Stimulated activated effector memory CD8-positive, alpha-beta T cell treated with anti-CD3 and anti-CD28 coated beads, Interleukin-12 subunit alpha, Interleukin-12 subunit beta, amount 100 ng/mL, for 72 hours (primary cell): ENCODE results near the gene CDC42EP5.
A peak's percentile ranks its signal among the peaks of the same experiment; 100 is the strongest.

ENCODE experiments used
- ATAC-seq: fragments of 150-1000 bp; cut with Tn5 transposase; 2 replicates; pipeline ENCODE4 v1.10.0; 2021
- DNase-seq, 2 donors: peaks; one replicate each; pipeline ENCODE4 v3.0.0; 2021 to 2022; ENCODE audit warnings: low spot score in 2 of 2
- H3K27ac Mint-ChIP-seq: one replicate; pipeline ENCODE4 v1.8.0; 2022; ENCODE audit warnings: mild to moderate bottlenecking, mixed read lengths
- H3K36me3 Mint-ChIP-seq: one replicate; pipeline ENCODE4 v1.8.0; 2022; ENCODE audit warnings: mild to moderate bottlenecking, mixed read lengths
- H3K4me1 Mint-ChIP-seq: one replicate; pipeline ENCODE4 v1.8.0; 2022; ENCODE audit warnings: mixed read lengths
- H3K4me3 Mint-ChIP-seq: one replicate; pipeline ENCODE4 v1.8.0; 2022; ENCODE audit warnings: mild to moderate bottlenecking, mixed read lengths
- H3K9me3 Mint-ChIP-seq: one replicate; pipeline ENCODE4 v1.8.0; 2022; ENCODE audit warnings: mixed read lengths

CDC42EP5 gene

GRCh38 chr19:54420068-54420382, 53.1 kb downstream of the CDC42EP5 start:
- Mint-ChIP-seq H3K4me3 (no peak overlapping the region), H3K4me1 (peaks cover 23% of the 10 kb centered on the region), H3K27ac (no peak overlapping the region), H3K9me3 (no peaks in the 10 kb centered on the region), H3K36me3 (no peaks in the 10 kb centered on the region)
- no peak for DNase-seq
- ATAC-seq: no peak

DNA sequence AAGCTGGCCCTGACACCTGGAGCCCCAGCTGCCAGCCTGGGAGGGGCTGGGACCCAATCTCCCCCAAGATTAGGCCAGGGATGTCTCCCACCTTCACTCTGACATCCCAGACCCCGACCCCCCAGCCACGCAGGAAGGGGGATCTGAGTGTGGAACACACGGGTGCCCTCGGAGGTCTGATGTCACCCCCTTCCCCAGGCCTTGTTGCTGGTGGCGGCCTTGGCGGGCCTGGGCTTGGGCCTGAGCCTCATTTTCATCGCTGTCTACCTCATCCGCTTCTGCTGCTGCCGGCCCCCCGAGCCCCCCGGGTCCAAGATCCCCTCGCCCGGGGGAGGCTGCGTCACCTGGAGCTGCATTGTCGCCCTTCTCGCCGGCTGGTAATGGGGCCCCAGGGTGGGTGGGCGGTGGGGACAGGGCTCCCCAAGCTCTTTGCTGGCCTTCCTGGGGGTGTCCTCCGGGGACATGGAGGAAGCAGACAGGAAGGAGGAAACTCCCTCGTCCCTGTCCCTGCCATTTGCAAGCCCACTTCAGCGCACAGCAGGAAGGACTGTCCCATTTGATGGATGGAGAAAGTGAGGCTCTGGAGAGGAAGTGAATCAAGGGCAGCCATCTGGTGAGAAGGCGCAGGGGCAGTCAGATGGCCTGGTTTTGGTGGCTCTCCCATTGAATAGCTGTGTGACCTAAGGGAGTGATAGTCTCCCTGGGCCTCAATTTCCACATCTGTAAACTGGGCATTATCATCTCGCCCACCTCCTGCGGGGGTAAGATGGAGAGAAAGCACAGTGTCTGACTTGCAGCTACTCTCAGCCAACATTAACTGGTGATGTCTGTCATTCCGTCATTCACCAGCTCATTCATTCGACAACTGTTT, 53.9 kb downstream of the CDC42EP5 start:
- Mint-ChIP-seq H3K4me3 (no peak overlapping the region), H3K36me3 (peaks cover 3% of the 10 kb centered on the region), H3K4me1 (peaks cover 26% of the 10 kb centered on the region), H3K27ac (no peak overlapping the region), H3K9me3 (peaks cover 2% of the 10 kb centered on the region)
- no peak for ATAC-seq
- no peak for DNase-seq

GRCh38 chr19:54418030-54418929, 54.8 kb downstream of the CDC42EP5 start:
- peak; percentile 62 for ATAC-seq
- Mint-ChIP-seq H3K4me3 (peak overlapping the region; percentile 39), H3K36me3 (peaks cover 12% of the 10 kb centered on the region), H3K27ac (peak overlapping the region; percentile 38), H3K4me1 (peaks cover 29% of the 10 kb centered on the region), H3K9me3 (peaks cover 5% of the 10 kb centered on the region)
- DNase-seq: no peak

DNA sequence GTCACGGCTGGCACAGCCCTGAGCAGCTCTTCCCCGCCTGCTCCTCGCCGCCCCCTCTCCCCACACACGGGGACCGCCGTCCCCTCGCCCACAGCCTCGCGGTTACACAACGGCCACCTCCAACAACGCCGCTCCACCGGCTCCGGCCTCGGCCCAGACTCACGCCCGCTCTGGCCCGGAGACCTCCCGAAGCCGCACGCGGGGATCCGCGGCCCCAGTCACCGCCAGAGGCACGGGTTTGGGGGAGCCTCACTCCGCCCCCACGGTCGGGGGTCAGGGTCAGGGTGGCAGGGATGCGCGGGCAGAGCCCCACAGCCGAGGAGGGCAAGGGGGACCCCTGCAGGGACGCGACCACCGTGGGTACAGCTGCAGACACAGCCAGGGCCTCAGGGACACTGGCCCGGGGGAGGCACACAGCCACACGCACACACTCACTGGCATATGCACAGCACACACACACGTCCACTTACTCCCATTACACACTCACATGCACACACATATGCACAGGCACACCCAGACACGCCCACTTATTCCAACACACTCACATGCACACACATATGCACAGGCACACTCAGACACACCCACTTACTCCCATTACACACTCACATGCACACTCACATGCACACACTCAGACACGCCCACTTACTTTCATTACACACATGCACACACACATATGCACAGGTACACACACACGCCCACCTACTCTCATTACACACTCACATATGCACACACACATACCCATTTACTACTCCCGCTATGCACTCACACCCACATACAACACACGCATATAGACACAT, 56.2 kb downstream of the CDC42EP5 start:
- ATAC-seq (no peak), DNase-seq (no peak)
- Mint-ChIP-seq H3K27ac (no peak overlapping the region), H3K4me1 (peaks cover 29% of the 10 kb centered on the region), H3K36me3 (peaks cover 15% of the 10 kb centered on the region), H3K4me3 (no peak overlapping the region), H3K9me3 (peaks cover 5% of the 10 kb centered on the region)

DNA sequence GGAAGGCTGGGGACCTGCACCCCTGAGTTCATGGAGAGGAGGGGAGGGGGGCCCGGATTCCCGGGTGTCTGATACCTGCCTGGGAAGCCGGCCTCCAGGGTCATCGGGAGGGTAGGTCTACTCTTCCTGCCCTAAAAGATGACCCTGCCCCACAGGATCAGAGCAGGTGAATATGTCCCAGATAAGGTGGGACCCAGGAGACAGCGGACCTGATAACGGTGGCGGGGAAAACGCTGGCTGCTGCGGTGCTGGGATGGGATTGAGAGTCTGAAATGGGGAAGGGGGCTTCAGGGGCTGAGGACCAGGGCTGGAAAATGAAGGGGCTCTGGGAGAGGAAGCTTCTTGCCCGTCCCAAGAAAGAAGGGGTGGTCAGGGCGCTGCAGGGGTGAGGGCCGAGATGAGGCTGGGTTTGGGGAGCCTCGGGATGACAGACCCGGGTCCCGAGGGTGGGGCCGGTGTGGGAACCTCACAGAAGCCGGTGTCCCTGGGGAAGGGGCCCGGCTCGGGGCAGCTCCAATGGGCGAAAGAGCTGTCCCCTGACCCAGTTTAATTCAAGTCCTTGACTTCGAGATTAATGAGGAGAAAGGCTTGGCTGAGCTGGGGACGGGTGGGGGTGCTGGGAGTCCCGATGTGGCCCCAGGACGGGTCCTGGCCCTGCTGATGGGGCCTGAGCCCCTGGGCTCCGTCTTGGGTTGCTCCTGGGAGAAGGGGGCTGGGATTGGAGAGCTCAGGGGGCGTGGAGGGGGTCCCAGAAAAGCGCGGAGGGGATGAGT, 57.0 kb downstream of the CDC42EP5 start:
- Mint-ChIP-seq H3K4me3 (no peak overlapping the region), H3K9me3 (peaks cover 5% of the 10 kb centered on the region), H3K4me1 (peaks cover 29% of the 10 kb centered on the region), H3K36me3 (peaks cover 15% of the 10 kb centered on the region), H3K27ac (no peak overlapping the region)
- DNase-seq (no peak), ATAC-seq (no peak)

- ATAC-seq (no peak), DNase-seq (no peak)
- peaks cover 15% of the 10 kb centered on the region for H3K36me3 Mint-ChIP-seq
- H3K9me3 Mint-ChIP-seq: peaks cover 5% of the 10 kb centered on the region
- peaks cover 29% of the 10 kb centered on the region for H3K4me1 Mint-ChIP-seq
- no peak within 1 kb of the TSS for H3K27ac Mint-ChIP-seq
- H3K4me3 Mint-ChIP-seq: no peak within 1 kb of the TSS
These were observed 57.7 kb downstream of the CDC42EP5 start, which contains the start of gene TTYH1 for GRCh38 chr19:54415208-54415900. Gene TTYH1, plus strand, starts transcription at chr19:54415464. Its CDS starts 89 bp downstream, at chr19:54415553.
